SKM-1 treated with dmso at 0.1 percent for 144 hours (cell line): ENCODE measurements around the gene NCAPH2.

Experiments used
- DNase-seq: peaks from one replicate; lab custom pipeline; 2025; ENCODE audit not compliant: unreplicated experiment; lab: John Stamatoyannopoulos, UW

NCAPH2 gene

GRCh38 chr22:50507991-50508884 lies at the start of gene NCAPH2:
TSS of gene NCAPH2 (plus strand) at chr22:50508224. CDS start at chr22:50508338, 114 bp downstream.
- DNase-seq = peak; percentile 90

DNA sequence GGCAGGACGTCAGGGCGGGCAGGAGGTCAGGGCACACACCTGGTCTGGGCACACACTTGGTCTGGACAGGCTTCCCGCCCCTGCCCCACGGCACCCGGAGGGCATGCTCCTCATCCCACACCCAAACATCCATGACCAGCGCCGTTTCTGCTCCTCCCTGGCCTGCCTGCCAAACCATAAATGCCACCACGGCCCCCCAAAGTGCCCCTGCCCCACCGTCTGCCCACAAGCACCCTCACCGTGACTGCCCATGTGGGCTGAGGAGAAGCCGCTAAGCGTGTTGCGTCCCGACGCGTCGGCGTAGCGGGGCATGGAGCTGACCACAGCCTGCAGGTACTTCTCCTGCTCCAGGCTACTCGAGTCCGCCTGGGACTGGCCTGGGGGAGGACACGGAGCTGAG lies 49.0 kb upstream of the NCAPH2 start:
- no peak for DNase-seq

GRCh38 chr22:50459496-50460140 lies 48.4 kb upstream of the NCAPH2 start:
- no peak for DNase-seq

DNA sequence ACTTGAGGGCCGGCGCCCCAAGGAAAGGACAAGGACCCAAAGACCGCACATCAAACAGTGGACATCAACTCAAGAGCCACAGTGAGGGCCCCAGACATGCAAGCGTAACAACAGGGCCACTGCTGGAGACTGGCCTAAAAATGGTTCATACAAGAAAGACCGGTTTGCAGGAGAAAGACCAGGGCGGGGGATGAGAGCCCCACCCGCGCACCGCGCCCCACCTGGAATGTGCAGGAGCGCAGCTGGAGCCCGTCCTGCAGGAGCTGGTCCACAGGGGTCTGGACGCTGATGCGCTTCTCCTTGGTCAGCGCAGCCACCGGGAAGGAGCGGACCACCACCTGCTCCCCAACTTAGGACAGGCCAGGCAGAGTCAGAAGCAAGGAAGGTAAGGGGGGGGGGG lies 47.1 kb upstream of the NCAPH2 start:
- no peak for DNase-seq

GRCh38 chr22:50461536-50461935 lies 46.5 kb upstream of the NCAPH2 start:
- no peak for DNase-seq

DNA sequence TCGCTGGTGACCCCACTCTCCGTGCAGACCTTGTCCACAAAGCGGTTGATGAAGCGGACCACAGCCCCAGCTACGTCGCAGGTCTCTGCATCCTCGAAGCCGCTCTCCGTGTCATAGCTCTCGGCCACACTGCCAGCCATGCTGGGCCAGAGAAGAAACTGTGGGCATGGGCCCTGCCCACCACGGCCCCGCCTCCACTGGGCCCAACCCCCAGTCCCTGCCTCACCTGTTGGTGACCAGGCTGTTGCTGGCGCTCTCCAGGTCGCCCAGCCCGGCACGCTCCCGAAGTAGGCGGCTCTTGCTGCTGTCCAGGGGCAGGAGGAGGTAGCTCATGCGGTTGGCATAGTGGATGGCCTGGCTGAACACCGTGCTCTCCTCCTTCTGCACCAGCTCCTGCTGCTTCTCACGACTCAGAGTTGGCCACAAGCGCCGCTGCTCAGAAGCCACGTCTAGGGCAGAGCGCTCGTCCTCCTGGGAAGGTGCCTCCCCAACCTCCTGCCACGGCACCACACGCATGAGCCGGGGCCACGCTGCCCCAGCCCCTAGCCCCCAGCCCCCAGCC lies 46.0 kb upstream of the NCAPH2 start:
- no peak for DNase-seq

DNA sequence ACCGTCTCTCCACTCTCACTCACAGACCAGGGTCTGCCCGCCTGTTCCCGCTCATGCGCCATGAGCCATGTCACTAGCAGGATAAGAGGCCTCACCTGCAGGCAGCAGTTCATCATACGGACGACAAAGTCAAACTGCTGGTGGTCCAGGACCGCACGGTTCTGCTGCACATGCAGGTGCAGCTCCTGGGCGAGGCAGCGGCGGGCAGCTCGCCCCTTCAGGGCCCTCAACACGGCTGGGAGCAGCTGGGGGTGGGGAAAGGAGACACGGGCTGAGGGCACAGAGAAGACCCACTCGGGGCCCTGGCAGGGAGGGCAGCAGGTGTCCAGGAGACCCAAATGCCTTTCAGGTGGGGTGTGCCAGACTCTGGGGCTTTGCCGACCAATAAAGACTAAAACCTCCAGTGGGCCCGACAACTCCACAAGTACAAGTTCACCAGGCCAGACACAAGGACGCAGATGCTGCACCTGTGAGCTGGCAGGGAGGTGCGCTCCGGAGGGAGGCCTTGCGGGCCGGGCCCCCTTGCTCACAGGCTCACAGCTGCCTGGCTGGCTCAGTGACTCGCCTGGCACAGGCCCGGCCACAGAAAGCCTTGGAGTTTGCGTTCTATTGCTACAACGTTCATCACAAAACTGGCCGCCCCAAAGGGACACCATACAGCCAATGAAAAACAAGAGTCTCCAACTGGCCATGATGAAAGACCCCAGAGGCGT lies 44.7 kb upstream of the NCAPH2 start:
- DNase-seq = no peak

DNA sequence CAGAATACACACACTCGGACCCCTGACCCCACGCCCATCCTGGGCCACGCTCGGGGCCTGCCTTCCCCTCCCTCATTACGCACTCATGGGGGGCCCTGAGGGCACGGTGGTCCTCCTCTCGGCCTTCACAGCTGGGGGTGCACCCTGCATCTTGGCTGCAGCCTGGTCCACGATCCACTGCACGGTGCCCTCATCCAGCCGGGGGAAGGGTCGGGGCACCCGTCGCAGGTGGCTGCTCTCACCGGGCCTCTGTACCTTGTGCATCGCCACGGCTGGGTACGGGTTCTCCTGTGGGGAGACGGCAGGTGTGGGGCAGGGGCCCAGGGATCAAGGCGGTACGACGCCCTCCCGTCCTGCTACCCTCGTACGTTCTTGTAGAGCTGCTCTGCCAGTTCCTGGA lies 43.6 kb upstream of the NCAPH2 start:
- DNase-seq = no peak

- DNase-seq = no peak
Observed at GRCh38 chr22:50465066-50465930, 42.7 kb upstream of the NCAPH2 start.

GRCh38 chr22:50467341-50467740 lies 40.7 kb upstream of the NCAPH2 start:
- DNase-seq = no peak

GRCh38 chr22:50467773-50468440 lies 40.1 kb upstream of the NCAPH2 start:
- DNase-seq = no peak

DNA sequence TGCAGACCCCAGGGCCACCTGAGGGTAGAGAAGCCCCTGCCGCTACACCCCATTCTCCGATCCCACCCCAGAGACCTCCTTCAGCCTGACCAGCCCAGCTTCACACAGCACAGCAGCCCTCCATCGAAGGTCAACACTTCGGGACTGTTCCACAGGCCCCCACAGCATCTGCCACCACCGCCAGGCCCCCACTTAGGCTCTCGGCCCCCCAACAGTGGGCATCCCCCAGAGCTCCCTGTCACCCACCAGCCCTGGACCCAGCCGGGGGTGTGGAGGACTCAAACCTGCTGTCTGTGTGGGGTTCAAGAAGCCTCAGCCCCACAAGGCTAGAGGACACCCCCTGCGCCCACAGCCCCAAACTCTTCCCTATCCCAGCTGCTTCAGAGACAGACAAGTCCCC lies 39.4 kb upstream of the NCAPH2 start:
- no peak for DNase-seq

DNA sequence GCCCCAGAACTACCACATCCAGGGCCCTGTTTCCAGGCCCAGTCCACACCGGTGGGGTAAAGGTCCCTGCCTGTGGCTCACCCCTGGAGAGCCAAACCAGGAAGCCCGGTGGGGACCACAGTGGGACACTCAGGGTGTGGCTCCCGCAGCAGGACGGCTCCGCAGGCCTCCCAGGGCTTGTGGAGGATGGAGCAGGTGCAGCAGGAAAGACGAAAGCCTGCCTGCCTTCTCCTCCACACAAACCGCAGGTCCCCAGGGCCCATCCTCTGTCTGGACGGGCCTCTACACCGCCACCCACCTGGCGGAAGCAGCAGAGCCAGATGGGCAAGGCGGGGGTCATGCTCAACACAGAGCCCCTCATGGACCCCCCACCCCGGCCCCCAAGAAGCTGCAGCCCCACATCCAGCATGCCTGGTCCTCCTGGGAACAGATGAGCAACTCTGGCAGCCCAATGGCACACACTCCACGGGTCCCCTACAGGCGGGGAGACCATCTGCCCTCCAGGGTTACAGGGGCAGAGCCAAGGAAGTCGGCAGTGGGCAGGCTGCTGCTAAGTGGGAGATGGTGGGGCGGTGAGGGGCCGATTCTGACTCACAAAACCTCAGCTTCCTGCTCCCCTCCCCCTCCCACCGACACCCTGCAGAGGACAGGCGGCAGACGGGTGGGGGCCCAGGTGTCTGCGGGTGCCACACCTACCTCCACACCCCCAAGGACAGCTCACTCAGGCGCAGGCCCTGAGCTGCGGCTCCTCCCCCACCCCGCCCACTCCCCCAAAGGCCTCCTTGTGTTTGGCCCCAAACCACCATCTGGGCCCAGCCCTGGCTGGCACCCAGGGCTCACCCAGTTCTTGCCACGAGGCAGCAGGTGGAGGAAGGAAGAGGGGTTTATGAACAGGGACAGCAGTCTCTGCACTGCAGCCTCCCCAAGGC lies 38.4 kb upstream of the NCAPH2 start:
- peak; percentile 71 for DNase-seq

DNA sequence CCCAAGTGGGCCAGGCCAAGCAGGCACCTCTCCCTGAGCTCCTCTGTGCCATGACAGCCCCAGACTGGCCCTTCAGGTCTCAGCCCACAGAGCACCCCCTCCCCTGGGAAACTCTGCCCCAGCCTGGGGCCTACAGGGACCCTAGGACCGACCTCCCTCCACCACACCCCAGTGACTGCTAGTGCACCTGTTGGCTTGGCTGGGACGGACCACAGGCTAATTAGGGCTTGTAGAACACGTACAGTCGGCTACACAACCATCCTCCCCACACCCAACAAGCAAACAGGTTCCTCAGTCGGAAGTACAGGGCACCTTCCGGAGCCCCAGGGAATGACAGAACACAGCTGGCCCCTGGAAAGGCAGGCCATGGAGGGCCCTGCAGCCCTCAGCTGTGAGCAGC lies 37.5 kb upstream of the NCAPH2 start:
- DNase-seq = no peak

GRCh38 chr22:50471197-50471847 lies 36.7 kb upstream of the NCAPH2 start:
- no peak for DNase-seq

- DNase-seq = no peak
Observed at GRCh38 chr22:50471962-50472361, 36.1 kb upstream of the NCAPH2 start.

GRCh38 chr22:50473088-50473487 lies 34.9 kb upstream of the NCAPH2 start:
- DNase-seq = peak; percentile 16
